HepG2 (cell line): ENCODE data around the gene NELFB. TPM values are rescaled to one million over a fixed set of nuclear protein-coding genes. Genes with fewer than 3 reads are reported as not detected.

Experiments
- ARNT2 ChIP-seq: sonication (generic); formaldehyde crosslinking; IDR thresholded peaks from 2 replicates; pipeline ENCODE4 v1.8.0; 2022; ENCODE audit warnings: mild to moderate bottlenecking, low read depth, missing genetic modification reagents, moderate library complexity
- ATF7-NPFF ChIP-seq: sonication (generic); formaldehyde crosslinking; IDR thresholded peaks from 2 replicates; pipeline ENCODE4 v1.8.1; 2023; ENCODE audit warnings: mild to moderate bottlenecking, low read depth, missing genetic modification reagents, moderate library complexity
- FOXJ3 ChIP-seq: sonication (generic); formaldehyde crosslinking; IDR thresholded peaks from 2 replicates; pipeline ENCODE4 v1.4.0; 2020; ENCODE audit warnings: missing genetic modification reagents, mild to moderate bottlenecking, borderline replicate concordance
- POLR2AphosphoS5 ChIP-seq: IDR thresholded peaks from 2 replicates; pipeline ENCODE4 v1.6.1; 2012; ENCODE audit warnings: low read depth, low read length
- PTBP1 ChIP-seq: fragments of 200-400 bp; formaldehyde crosslinking; IDR thresholded peaks from 2 replicates; pipeline ENCODE4 v1.6.1; 2018; ENCODE audit warnings: low read length, low read depth; ENCODE audit not compliant: poor library complexity, severe bottlenecking
- RFX3 ChIP-seq: IDR thresholded peaks from 2 replicates; pipeline ENCODE4 v1.6.1; 2016; ENCODE audit warnings: missing biosample characterization, missing genetic modification reagents
- SIX4 ChIP-seq: sonication (generic); formaldehyde crosslinking; IDR thresholded peaks from 2 replicates; pipeline ENCODE4 v1.4.0; 2020; ENCODE audit warnings: missing genetic modification reagents
- SMAD3 ChIP-seq: sonication (generic); formaldehyde crosslinking; IDR thresholded peaks from 2 replicates; pipeline ENCODE4 v1.4.0; 2020; ENCODE audit warnings: missing genetic modification reagents
- SRSF9 ChIP-seq: fragments of 200-400 bp; formaldehyde crosslinking; IDR thresholded peaks from 2 replicates; pipeline ENCODE4 v1.6.1; 2018; ENCODE audit warnings: borderline replicate concordance, mild to moderate bottlenecking, low read depth, low read length; ENCODE audit not compliant: insufficient read depth, poor library complexity, severe bottlenecking
- ZEB1 ChIP-seq: IDR thresholded peaks from 2 replicates; pipeline ENCODE4 v1.6.1; 2012; ENCODE audit warnings: mild to moderate bottlenecking, low read depth, inconsistent platforms; ENCODE audit not compliant: insufficient replicate concordance
- ZNF232 ChIP-seq: sonication (generic); formaldehyde crosslinking; IDR thresholded peaks from 2 replicates; pipeline ENCODE4 v1.4.0; 2020; ENCODE audit warnings: missing genetic modification reagents, borderline replicate concordance
- ZNF496 ChIP-seq: sonication (generic); formaldehyde crosslinking; IDR thresholded peaks from 2 replicates; pipeline ENCODE4 v1.8.1; 2023; ENCODE audit warnings: mild to moderate bottlenecking, moderate library complexity, missing genetic modification reagents; ENCODE audit not compliant: insufficient replicate concordance
- ZNF572 ChIP-seq: sonication (generic); formaldehyde crosslinking; IDR thresholded peaks from 2 replicates; pipeline ENCODE4 v1.5.1; 2020; ENCODE audit warnings: mild to moderate bottlenecking, missing genetic modification reagents
- ZNF607 ChIP-seq: sonication (generic); formaldehyde crosslinking; IDR thresholded peaks from 2 replicates; pipeline ENCODE4 v1.5.1; 2020; ENCODE audit warnings: missing genetic modification reagents, mild to moderate bottlenecking, borderline replicate concordance
- ZNF670 ChIP-seq: sonication (generic); formaldehyde crosslinking; IDR thresholded peaks from 2 replicates; pipeline ENCODE4 v1.8.0; 2022; ENCODE audit warnings: mild to moderate bottlenecking, missing genetic modification reagents, borderline replicate concordance
- ZNF746 ChIP-seq: sonication (generic); formaldehyde crosslinking; IDR thresholded peaks from 2 replicates; pipeline ENCODE4 v1.8.0; 2022; ENCODE audit warnings: mild to moderate bottlenecking, missing genetic modification reagents
- ZNF749 ChIP-seq: sonication (generic); formaldehyde crosslinking; IDR thresholded peaks from 2 replicates; pipeline ENCODE4 v1.8.0; 2022; ENCODE audit warnings: mild to moderate bottlenecking, missing genetic modification reagents, moderate library complexity, borderline replicate concordance
- ZNF841 ChIP-seq: sonication (generic); formaldehyde crosslinking; IDR thresholded peaks from 2 replicates; pipeline ENCODE4 v1.8.1; 2023; ENCODE audit warnings: missing genetic modification reagents, borderline replicate concordance
- polyA plus RNA-seq, 8 experiments: library from polyadenylated mRNA; depleted of rRNA in 3 of 8; stranded (reverse) in 7 of 8; unstranded in 1 of 8; fragments of >200 nt; fragmentation: Illumina TruSeq in 4 of 8; extraction: Trizol in 4 of 8; gene quantifications; 2 replicates each; pipeline versions ENCODE4 v1.2.1 to v1.2.3, GENCODE V29; 2011 to 2016; ENCODE audit warnings: low read depth in 4 of 8, missing spikeins in 1 of 8, mixed read lengths in 1 of 8; ENCODE audit not compliant: insufficient read depth in 1 of 8
- total RNA-seq, 5 experiments: library from RNA; depleted of rRNA; stranded (reverse); fragments of >200 nt; fragmentation: Illumina TruSeq; extraction: Trizol; gene quantifications; 2 replicates each; pipeline ENCODE4 v1.2.3, GENCODE V29; 2016; ENCODE audit warnings: low read depth in 1 of 5
- TF ChIP-seq, protein P1 (sequence below), 2 experiments: fragments of 450-650 bp in 1 of 2; sonication (generic) in 1 of 2; formaldehyde crosslinking; IDR thresholded peaks; 2 replicates each; pipeline versions ENCODE4 v1.5.0 to v1.8.0; 2020 to 2022; ENCODE audit warnings: mild to moderate bottlenecking in 1 of 2, missing genetic modification reagents in 1 of 2
- TF ChIP-seq, protein P2 (sequence below): IDR thresholded peaks from 2 replicates; pipeline ENCODE4 v1.6.1; 2016; ENCODE audit warnings: low read depth, control low read depth
- TF ChIP-seq, protein P3 (sequence below): sonication (generic); formaldehyde crosslinking; IDR thresholded peaks from 2 replicates; pipeline ENCODE4 v1.4.0; 2020; ENCODE audit warnings: missing genetic modification reagents
- TF ChIP-seq, protein P4 (sequence below): sonication (generic); formaldehyde crosslinking; IDR thresholded peaks from 2 replicates; pipeline ENCODE4 v1.4.0; 2020; ENCODE audit warnings: mild to moderate bottlenecking, low read depth, missing genetic modification reagents

The NELFB gene
- total and polyA plus RNA-seq, 2 of the 13 experiments (the other 11 are each of a cell fraction or from before 2014, with no cell fraction given) = 26.5 to 45.8 TPM

DNA sequence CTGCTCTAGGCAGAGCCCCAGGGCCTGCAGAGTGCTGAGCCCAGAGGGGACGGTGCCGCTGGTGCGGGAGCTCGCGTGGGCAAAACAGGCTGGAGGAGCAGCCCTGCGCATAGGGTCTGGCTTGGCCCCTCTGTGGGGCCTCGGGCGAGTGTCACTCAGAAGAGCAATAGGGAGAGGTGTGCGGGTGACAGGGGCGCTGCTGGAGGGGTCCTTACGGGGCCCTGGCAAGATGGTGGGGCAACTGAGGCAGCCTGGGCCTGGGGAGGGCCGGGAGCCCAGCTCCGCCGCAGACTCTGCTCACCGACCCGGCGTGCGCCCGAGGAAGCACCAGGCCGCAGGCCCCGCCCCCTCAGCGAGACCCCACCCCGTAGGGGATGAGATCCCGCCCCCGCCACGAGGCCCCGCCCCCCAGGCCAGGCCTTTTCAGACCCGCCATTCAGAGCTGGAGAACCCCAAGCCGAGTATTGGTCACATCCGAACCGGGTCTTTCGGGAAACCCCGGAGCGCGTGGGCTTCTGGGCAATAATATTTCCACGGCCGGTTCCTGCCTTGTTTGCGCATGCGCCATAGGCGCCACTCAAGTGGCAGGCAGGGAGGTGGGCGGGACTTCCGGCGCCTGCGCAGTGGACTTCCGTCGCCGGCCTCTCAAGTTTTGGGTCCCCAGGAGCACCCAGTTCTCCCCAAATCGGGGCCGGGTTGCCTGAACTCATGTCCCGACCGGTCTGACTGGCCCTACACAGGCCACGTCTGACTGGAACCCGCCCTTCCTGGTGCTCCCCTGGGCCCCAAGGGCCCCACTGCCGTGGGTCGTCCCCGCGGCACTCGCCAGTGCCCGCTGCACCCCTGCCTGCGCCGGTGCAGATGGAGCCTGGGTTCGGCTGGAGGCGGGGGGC, 31.8 kb upstream of the NELFB start (continued):
- TF ChIP-seq FOXJ3 (no peak), ZNF841 (CRISPR knock-in tag) (no peak), POLR2AphosphoS5 (peak; percentile 69), ZNF232 (CRISPR knock-in tag) (no peak), ZNF496 (CRISPR knock-in tag) (no peak), ATF7-NPFF (CRISPR knock-in tag) (peak; percentile 56; the same call in 1 of the 2 replicates), RFX3 (CRISPR knock-in tag) (no peak), ZNF746 (no peak), ZNF607 (CRISPR knock-in tag) (0 out of 2 replicates have a peak, but pooled peaks have one; percentile 9), ARNT2 (CRISPR knock-in tag) (no peak; the same call in 1 of the 2 replicates), SMAD3 (CRISPR knock-in tag) (no peak), ZEB1 (no peak), ZNF572 (CRISPR knock-in tag) (no peak), SRSF9 (no peak), PTBP1 (no peak), ZNF670 (CRISPR knock-in tag) (no peak), ZNF749 (CRISPR knock-in tag) (no peak), SIX4 (no peak)
- TF ChIP-seq, protein P1, sequence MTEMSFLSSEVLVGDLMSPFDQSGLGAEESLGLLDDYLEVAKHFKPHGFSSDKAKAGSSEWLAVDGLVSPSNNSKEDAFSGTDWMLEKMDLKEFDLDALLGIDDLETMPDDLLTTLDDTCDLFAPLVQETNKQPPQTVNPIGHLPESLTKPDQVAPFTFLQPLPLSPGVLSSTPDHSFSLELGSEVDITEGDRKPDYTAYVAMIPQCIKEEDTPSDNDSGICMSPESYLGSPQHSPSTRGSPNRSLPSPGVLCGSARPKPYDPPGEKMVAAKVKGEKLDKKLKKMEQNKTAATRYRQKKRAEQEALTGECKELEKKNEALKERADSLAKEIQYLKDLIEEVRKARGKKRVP (CRISPR knock-in tag; IDR thresholded peaks at IDR 0.05) = no peak
- TF ChIP-seq, protein P2, sequence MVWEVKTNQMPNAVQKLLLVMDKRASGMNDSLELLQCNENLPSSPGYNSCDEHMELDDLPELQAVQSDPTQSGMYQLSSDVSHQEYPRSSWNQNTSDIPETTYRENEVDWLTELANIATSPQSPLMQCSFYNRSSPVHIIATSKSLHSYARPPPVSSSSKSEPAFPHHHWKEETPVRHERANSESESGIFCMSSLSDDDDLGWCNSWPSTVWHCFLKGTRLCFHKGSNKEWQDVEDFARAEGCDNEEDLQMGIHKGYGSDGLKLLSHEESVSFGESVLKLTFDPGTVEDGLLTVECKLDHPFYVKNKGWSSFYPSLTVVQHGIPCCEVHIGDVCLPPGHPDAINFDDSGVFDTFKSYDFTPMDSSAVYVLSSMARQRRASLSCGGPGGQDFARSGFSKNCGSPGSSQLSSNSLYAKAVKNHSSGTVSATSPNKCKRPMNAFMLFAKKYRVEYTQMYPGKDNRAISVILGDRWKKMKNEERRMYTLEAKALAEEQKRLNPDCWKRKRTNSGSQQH = no peak
- TF ChIP-seq, protein P3, sequence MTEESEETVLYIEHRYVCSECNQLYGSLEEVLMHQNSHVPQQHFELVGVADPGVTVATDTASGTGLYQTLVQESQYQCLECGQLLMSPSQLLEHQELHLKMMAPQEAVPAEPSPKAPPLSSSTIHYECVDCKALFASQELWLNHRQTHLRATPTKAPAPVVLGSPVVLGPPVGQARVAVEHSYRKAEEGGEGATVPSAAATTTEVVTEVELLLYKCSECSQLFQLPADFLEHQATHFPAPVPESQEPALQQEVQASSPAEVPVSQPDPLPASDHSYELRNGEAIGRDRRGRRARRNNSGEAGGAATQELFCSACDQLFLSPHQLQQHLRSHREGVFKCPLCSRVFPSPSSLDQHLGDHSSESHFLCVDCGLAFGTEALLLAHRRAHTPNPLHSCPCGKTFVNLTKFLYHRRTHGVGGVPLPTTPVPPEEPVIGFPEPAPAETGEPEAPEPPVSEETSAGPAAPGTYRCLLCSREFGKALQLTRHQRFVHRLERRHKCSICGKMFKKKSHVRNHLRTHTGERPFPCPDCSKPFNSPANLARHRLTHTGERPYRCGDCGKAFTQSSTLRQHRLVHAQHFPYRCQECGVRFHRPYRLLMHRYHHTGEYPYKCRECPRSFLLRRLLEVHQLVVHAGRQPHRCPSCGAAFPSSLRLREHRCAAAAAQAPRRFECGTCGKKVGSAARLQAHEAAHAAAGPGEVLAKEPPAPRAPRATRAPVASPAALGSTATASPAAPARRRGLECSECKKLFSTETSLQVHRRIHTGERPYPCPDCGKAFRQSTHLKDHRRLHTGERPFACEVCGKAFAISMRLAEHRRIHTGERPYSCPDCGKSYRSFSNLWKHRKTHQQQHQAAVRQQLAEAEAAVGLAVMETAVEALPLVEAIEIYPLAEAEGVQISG = no peak
- TF ChIP-seq, protein P4, sequence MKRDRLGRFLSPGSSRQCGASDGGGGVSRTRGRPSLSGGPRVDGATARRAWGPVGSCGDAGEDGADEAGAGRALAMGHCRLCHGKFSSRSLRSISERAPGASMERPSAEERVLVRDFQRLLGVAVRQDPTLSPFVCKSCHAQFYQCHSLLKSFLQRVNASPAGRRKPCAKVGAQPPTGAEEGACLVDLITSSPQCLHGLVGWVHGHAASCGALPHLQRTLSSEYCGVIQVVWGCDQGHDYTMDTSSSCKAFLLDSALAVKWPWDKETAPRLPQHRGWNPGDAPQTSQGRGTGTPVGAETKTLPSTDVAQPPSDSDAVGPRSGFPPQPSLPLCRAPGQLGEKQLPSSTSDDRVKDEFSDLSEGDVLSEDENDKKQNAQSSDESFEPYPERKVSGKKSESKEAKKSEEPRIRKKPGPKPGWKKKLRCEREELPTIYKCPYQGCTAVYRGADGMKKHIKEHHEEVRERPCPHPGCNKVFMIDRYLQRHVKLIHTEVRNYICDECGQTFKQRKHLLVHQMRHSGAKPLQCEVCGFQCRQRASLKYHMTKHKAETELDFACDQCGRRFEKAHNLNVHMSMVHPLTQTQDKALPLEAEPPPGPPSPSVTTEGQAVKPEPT (CRISPR knock-in tag) = no peak
